CD4-positive, alpha-beta T cell treated with Interleukin-15 for 1 hour (primary cell): ENCODE measurements around the gene ACTL7B.
"Not testable (repeated sequence)": the region's sequence is repeated elsewhere in the genome, so short reads cannot be mapped to it uniquely, and the experiment has no call there.

Experiments
- DNase-seq: peaks from one replicate; pipeline ENCODE4 v3.0.0-alpha.2; 2020

ACTL7B gene

DNA sequence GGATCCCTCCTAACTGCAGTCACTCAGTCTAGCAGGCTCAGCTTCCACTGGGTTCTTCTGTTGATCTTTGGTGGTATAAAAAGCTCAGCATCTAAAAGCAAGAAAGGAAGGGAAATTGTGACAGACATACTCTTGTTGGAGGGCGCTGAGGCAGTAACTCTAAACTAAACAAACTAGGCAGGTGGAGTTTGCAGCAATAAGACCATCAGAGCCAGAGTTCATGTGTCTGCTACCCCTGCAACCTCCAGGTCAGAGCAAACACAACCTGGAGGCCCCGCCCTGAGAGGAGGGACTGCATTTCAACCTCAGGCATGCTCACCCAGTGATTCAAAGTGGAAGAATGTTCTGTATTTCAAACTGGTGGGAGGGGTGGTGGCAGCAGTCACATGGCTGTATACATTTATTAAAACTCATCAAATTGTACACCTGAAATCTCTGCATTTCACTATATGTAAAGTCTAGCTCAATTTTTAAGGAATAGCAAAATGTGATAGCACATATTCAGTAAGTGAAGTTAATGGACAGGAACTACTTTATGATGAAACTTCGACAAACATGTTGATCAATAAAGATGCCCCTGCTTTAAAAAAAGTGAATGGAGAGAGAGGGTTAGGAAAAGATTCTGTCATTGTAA is 13.4 kb upstream of the ACTL7B start:
- no peak for DNase-seq

DNA sequence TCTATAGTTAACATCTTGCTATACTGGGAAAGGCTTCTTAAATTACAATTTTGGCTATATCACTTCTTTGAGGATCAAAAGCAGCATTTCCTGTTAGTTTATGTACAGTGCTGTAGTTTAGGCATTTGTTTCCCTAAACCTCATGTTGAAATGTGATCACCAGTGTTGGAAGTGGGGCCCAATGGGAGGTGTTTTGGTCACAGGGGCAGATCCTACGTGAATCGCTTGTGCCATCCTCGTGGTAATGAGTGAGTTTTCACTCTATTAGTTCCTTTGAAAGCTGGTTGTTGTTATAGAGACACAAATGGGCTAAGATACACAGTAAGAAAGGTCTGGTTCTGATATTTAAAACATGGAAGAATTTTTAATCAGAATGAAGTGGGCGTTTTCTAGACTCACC is 12.0 kb upstream of the ACTL7B start:
- DNase-seq = no peak

DNA sequence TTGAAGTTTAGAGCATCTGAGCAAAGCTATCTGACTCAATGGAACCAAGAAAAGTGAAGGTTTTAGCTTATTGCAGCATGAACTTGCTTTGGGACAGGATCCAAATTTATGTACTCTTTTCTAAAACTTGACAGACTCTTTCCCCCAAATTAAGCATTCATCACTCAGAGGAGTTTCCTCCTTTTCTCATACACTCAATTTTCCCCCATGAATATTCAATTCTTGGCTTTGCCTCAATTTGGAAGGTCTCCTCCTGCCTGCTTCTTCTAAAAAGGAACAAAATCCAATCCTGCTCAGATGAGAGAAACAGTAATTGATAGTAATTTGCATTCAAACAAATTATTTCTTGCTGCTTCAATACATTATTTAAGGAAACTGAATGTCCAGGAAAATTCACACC is 11.3 kb upstream of the ACTL7B start:
- DNase-seq = no peak

DNA sequence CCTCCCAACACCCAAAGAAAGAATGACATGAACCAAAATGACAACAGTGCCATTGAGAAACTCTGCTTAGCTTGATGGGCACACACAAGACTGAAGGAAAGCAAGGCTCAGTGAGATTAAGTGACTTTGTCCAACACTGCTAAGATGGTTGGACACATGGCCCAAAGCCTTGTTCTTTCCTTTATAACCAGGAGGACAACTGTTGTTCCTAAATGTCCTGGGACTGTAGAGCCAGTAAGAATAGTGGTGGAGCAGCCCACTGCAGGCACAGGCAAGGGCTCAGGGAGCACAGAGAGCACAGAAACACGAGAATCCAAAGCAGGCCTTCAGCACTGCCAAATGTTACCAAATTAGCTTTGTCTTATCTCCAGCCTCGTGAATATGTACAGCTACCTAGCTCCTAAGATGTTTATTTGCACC is 10.2 kb upstream of the ACTL7B start:
- DNase-seq = no peak

DNA sequence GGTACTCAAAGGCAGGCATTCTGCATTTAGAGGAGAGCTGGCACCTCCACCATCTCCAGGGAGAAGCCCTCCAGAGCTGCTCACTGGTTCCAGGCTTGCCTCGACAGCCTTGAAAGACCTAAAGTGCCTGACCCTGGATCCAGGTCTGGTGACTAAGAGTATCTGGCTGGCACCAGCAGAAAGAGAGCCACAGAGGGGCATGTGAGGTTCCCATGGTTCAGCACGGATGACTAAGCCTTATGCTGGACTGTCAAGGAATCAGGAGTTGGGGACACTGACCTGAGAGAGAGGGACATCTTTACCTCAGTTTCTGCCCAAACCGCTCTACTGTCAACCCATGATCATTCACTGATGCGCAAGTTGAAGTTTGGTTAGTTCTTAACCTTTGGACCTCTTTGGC is 9.3 kb upstream of the ACTL7B start:
- no peak for DNase-seq

DNA sequence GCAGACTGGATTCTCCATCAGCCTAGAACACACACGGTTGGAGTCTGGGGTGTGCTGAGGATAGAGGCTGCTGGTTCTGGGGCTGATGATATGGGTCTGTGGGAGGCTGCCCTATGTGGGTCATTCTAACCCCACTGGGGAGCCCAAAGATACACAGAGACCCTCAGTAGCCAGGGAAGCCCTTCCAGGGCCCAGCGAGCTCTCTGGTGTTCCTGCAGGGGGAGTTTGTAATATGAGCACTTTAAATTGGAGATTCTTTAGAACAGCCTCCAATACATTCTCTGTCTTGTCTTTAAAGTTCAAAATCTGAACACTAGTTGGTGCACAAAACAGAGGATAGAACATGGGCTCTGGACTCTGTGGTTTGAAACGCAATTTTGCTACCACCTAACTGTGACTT is 8.7 kb upstream of the ACTL7B start:
- no peak for DNase-seq

DNA sequence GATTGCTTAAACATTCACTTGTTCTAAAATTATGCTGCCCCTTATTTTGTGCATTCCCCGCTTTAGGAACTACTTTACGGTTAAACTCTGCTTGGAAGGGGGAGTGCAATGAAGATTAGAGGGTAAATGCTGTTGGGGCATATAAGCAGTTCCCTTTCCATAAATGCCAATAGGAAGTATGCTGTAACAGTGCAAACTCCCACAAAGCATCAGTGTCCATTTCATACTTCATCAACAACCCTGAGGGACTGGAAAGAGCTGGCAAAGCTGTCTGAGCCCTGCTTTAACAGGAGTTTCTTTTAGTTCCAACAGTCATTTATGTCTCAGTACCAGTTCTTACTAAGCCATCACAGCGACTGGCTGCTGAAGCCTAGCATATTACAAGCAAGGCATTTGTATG is 8.1 kb upstream of the ACTL7B start:
- DNase-seq = no peak

DNA sequence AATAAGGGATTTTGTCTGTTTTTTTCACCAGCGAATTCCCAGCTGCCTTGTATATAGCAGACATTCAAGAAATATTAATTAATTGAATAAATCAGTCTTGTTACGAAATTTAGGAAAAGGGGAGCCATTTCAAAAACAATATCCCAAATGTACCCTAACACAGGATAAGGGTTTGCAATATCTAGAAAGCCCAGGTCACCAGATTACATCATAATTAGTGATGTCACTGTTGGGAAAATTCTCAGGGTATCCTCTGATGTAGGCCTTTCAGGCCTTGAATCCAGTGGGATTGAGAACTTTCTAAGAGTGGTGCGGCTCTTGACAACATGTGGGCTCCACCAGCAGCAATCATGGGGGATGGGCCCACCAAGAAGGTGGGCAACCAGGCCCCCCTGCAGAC is 6.2 kb upstream of the ACTL7B start, which contains the start of gene ACTL7A:
TSS of gene ACTL7A (plus strand) at position 270 of the 400 bp plus-strand sequence. CDS start at position 327, 57 bp downstream.
- DNase-seq = no peak

DNA sequence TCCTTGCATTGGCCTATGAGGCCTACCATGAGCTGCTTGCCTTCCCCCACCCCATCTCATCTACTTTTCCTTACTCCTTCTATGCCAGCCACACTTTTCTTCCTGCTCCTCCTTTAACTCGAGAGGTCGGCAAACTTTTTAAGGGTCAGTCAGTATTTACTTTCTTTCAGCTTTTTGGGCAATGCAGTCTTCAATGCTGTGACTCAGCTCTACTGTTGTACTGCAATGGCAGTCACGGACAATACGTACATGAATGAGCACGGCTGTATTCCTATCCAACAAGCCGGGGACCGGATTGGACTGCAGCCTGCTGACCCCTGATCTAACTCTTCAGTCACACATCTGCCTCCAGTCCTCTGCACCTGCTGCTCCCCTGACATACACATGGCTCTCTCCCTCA is 5.7 kb upstream of the ACTL7B start:
- no peak for DNase-seq

DNA sequence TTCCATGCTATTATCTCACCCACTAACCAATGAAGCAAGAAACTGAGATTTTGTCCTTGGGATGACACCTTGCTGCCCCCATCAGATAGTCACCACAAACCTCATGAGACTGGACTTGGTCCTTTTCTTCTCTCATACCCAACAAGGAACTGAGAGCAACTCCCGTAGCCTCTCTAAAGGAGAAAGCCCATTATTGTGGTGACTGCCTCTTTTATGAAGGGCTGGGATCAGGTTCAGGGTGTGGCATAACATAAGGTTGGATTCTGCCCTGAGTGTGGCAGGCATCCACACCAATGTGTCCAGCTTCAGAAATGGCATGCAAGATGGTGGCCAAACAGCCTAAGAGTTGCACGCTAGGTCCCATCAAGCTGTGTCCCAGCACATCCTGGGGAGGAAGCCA is 5.0 kb upstream of the ACTL7B start:
- no peak for DNase-seq

DNA sequence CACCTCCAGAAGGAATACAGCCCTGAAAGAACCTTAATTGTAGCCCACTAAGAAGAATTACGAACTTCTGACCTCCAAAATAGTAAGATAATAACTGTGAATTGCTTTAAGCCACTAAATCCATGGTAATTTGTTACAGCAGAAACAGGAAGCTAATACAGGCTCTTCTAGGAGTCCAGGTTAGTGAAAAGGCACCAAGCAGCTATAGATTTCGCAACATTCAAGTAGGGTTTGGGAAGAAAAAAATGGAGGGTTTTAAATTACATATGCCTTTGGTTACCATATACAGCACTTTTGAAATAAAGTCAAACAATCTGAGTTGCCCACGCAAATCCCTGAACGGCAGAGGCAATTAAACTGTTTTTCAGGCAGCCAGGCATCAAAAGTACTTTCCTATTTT is 4.6 kb upstream of the ACTL7B start:
- no peak for DNase-seq

DNA sequence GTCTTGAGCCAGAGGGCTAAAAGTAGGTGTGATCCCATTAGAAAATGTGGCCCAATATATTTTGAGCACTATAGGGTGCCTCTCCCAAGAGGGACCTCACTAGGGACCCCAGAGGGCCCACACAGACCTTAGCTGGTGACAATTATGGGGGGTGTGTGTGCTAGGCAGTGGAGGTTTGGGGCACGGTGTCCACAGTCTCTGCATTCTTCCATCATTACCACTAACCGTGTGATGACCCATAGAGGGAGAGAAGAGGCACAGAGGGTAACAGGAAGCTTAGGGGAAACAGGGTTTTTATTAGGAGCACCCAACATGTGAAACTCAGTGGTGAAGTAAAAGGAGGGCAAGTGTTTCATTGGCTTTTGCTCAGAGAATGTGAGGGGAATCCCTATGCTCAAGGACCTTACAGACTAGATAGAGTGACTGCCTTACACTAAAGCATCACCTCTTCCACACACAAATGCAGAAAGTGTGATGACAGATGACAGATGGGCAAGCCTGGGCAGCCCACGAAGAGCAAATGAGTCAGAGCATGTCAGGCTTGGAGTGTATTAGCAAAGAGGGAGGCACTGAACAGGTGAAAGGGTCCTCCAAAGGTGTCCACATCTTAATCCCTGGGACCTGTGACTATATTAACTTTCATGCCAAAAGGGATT is 3.8 kb upstream of the ACTL7B start:
- DNase-seq = no peak

DNA sequence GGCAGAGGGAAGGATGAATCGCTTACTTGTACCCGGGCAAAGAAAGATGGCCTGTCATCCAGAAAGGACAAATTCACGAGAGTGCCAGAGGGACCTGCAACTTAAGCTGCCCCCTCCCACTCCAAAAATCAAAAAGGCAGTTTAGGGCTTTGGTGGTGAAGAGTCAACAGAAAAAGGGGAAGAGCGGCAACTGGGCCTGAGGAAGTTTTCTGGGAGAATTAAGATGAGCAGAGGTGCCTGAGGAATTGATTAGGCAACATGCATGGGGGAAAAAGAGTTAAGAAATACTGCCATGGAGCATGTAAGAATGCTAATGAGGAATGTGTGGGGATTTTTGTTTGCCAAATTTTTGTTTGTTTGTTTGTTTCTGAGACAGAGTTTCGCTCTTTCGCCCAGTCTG is 1.8 kb upstream of the ACTL7B start:
- no peak for DNase-seq

DNA sequence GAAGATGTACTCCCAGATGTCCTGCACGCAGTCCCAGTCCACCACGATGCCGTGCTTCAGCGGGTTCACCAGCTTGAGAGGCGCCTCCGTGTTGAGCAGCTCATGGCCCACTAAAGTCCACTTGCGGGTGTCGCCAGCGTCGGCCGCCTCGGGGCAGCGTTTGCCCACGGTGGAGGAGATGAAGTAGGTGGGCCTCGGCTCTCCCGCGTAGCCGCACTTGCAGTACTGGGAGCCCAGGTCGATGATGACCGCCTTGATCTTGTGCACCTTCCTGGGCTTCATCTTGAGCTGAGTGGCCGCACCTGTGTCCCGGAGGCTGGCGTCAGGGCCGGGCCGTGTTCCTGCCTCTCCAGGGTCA is 278 bp downstream of the ACTL7B start:
- DNase-seq = no peak

DNA sequence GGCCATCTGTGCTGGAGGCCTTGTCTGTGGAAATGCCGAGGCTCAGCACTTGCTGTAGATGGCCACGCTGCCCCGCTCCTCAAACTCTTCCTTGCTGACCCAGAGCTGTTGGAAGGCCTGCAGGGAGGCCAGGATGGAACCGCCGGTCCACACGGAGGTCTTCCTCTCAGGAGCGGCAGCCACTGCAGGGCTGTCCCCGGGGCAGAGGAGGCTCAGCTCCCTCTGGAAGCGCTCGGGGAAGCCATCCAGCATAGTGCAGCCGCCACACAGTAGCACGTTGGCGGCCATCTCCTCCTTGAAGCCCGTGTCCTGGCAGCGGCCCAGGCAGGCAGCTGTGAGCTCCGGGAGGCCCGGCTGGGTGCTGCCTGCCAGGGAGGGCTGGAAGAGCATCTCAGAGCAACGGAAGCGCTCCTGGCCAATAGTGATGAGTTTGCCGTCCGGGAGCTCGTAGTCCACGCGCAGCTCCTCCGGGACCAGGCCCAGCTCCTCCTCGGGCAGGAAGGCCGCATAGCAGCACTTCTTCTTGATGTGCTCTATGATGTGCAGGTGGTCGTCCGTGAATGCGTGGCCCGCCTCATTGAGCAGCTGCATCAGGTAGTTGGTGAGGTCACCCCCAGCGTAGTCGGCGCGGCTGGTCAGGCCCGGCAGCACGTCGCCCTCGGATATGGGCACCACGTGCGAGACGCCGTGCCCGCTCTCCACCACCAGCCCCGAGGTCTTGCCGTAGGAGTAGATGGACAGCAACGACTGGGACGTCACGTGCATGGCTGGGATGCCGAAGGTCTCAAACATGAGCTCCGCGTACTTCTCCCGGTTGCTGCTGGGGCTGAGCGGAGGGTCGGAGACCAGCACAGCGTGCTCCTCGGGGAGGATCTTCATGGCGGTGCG is 901 bp downstream of the ACTL7B start:
- DNase-seq = no peak

DNA sequence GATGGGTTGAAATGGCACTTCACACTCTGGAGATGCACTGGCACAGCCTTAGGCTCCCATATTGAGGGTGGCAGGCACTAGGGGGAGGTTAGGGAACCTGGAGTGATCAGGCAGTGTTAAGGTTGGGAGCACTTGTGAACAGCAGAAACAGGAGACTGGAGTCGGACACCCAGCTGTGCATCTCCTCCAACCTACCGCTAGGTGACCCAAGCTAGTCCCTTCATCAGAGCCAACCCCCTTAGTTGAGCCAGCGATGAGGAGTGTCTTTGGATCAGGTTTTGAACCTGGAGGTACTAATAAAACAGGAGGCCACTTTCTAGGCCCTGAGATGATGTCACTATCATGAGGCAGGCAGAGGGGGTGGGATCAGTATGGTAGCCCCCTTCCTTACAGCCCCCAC is 1.7 kb downstream of the ACTL7B start:
- no peak for DNase-seq

DNA sequence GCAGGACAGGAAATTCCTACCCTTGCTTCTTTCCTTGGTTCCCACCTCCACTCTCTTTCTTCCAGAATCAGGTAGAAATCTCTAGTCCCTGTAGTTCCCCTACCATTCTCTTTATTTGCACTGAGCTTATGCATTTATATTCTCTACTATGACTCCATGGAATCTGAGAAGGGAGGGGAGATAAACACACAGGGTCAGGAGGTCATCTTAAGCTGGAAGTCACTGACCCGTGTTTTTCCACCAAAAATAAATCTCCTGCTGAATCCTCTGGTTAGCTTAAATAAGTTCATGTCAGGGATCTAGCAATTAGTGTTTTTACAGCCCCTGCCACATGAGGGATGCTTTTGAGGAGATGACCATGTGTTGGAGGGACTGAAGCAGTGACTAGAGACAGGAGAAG is 3.7 kb downstream of the ACTL7B start:
- no peak for DNase-seq

DNA sequence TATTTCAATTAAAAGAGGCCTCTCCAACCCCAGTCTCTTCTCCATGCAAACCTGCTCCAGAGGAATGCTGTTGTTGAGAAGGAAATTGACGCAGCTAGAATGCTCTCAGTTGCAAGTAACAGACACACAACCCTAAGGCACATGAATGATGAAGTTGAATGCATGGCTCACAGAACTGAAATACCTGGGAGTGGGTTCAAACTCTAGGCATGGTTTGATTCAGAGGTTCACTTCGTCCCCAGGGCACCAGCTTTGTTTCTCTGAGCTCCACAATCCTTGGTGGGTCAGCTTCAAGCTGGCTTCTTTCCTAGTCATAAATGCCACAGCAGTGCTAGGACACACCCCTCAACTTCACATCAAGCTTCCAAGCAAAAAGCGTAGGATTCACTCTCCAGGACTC is 4.6 kb downstream of the ACTL7B start:
- DNase-seq = no peak

DNA sequence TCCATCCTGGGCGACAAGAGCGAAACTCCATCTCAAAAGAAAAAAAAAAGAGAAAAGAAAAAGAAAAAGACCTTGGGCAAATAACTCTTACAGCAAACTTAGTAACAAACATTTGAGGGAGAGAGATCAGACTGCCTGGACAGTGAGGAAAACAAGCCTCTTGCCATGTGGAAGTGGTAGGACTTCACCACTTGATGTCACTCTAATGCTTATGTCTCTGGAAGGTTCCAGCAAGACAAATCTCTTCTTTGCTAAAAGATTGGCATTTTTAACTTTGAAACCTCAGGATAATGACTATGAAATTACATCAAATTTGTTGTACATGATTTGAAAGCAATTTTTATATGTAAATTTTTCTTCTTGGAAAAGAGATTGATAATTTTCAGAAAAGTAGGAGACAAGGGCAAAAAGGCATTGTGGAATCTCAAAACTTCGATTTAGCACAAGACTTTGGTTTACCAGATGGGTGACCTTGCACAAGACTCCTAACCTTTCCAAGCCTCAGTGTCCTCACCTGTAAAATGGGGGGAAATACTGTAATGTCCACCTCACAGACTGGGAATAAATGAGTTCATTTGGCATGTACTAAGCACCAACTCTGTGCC is 5.4 kb downstream of the ACTL7B start:
- DNase-seq = no peak

DNA sequence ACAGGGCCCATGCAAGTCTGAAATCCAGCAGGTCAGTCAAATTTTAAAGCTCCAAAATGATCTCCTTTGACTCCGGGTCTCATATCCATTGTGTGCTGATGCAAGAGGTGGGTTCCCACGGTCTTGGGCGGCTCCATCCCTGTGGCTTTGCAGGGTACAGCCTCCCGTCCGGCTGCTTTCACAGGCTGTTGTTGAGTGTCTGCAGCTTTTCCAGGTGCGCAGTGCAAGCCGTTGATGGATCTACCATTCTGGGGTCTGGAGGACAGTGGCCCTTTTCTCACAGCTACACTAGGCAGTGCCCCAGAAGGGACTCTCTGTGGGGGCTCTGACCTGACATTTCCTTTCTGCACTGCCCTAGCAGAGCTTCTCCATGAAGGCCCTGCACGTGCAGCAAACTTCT is 7.5 kb downstream of the ACTL7B start:
- not testable (repeated sequence) for DNase-seq

DNA sequence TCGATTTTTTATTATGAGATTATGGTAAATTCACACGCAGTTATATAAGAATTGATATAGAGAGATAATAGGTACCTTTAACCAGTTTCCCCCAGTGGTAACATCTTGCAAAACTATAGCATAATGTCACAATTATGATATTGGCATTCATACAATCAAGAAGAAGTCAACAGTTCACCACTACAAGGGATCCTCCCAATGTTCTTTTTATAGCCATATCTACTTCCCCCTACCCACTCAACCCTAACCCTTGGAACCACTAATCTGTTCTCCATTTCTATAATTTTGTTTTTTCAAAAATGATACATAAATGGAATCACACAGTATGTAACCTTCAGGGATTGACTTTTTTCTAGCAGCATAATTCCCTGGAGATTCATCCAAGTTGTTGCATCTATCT is 9.8 kb downstream of the ACTL7B start:
- no peak for DNase-seq

DNA sequence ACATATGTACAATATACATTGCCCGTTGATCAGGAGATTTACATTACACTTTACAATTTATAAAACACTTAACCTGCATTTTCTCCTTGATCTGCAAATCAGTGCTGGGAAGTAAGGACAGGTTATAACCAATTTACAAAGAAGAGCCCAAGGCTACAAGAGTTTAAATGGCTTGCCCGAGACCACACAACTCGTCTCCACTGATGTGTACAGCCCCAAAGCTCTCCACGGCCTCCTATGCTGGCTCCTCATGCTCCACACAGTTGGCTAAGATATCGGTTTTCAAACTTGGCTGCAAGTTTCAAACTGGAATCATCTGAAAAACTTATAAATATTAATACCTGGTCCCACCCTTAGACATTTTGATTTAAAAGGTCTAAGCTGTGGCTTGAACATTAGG is 10.3 kb downstream of the ACTL7B start:
- DNase-seq = no peak

DNA sequence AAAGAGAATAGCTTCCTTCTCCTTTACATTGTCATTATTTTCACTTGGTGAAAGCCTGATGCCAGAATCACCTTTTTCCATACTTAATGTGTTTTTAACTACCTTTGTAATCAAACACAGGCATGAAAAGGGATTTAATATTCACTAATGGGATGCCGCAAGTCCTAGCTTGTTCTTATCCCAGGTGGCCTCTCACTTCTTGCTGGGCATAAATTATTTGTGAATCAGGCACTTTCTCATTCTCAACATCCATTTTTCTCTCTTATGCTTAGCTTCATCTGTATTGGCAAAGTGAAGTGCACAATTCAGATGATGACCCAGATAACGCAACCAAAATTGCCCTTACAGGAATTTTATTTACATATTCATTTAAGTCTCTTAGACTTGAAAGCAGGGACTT is 10.9 kb downstream of the ACTL7B start:
- DNase-seq = no peak

DNA sequence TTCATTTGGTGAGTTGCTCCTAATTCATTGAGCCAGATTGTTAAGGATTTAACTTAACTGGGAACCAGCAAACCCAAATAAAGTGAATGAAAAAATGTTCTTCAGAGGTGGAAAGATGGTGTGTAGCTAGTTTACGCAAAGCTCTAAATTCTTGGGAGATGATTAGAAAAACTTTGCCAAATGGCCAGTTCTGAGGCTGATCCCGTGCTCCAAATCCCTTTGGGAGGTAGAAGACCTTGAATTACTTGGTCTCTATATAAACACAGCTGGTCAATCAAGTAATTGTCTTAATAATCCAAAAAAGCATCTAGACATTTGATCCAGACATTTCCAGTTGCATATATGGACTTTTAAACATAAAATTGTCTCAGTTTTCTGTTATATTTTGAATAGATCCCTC is 11.4 kb downstream of the ACTL7B start:
- DNase-seq = no peak
